Ovary (tissue), 9 donors: ENCODE results near the gene TRMT2A. TPM values are rescaled to one million over a fixed set of nuclear protein-coding genes. Genes with fewer than 3 reads are reported as not detected.

ENCODE experiments used
- DNase-seq, 5 donors: peaks; one replicate each; pipeline ENCODE4 v3.0.0-alpha.2; 2019 to 2020
- H3K27ac ChIP-seq, 2 donors: fragments of 200-600 bp; one replicate each; pipeline versions ENCODE4 v1.5.1 to v1.8.0; 2019 to 2022
- H3K27me3 ChIP-seq: fragments of 200-600 bp; one replicate; pipeline ENCODE4 v1.8.0; 2022
- H3K36me3 ChIP-seq: fragments of 200-600 bp; sonication (generic); one replicate; pipeline ENCODE4 v1.5.1; 2019
- H3K4me1 ChIP-seq: one replicate; pipeline ENCODE4 v1.8.1; 2013; ENCODE audit warnings: mild to moderate bottlenecking, moderate library complexity; ENCODE audit not compliant: insufficient read depth
- H3K4me3 ChIP-seq: fragments of 200-600 bp; sonication (generic); one replicate; pipeline ENCODE4 v1.5.1; 2017
- H3K9me3 ChIP-seq, 2 donors: fragments of 200-600 bp in 1 of 2; sonication (generic) in 1 of 2; one replicate each; pipeline versions ENCODE4 v1.5.1 to v1.8.1; 2013 to 2019; ENCODE audit warnings: mild to moderate bottlenecking in 1 of 2, moderate library complexity in 1 of 2
- CTCF ChIP-seq, 3 donors: fragments of 450-650 bp in 2 of 3; fragments of 200-600 bp in 1 of 3; IDR thresholded peaks; one replicate each; pipeline versions ENCODE4 v1.5.1 to v1.8.0; 2016 to 2022; ENCODE audit warnings: antibody characterized with exemption in 3 of 3, mild to moderate bottlenecking in 1 of 3
- EP300 ChIP-seq: sonication (generic); formaldehyde crosslinking; IDR thresholded peaks from one replicate; pipeline ENCODE4 v1.6.1; 2017; ENCODE audit warnings: antibody characterized with exemption
- POLR2A ChIP-seq: fragments of 450-650 bp; IDR thresholded peaks from one replicate; pipeline ENCODE4 v1.6.1; 2017; ENCODE audit warnings: antibody characterized with exemption, mild to moderate bottlenecking, moderate library complexity
- whole genome bisulfite sequencing, 3 donors: extraction: QIAGEN DNeasy Blood & Tissue Kit in 1 of 3; methylation state at CpG; one replicate each; pipeline versions ENCODE4 v1.1.5 to v1.1.7; 2013 to 2017; 5-methylcytosine and 5-hydroxymethylcytosine counted together
- intact Hi-C, 4 donors: fragments of 100-400 bp; cut with DNase I; formaldehyde crosslinking; loops; one replicate each; pipeline versions ENCODE4 v1.11.0 to v1.15.1; 2022 to 2023
- polyA plus RNA-seq, 2 donors: library from polyadenylated mRNA; stranded (reverse); fragments of 200-250 nt in 1 of 2; fragments of 350-450 nt in 1 of 2; fragmentation: Illumina TruSeq in 1 of 2; extraction: RNeasy Lipid Tissue Mini Kit (QIAGEN cat#74804) in 1 of 2; gene quantifications; one replicate each; pipeline ENCODE4 v1.2.3, GENCODE V29; 2013 to 2014
- total RNA-seq, 7 donors: library from RNA; depleted of rRNA in 2 of 7; stranded (reverse); fragments of >200 nt in 2 of 7; fragmentation: NEBNext Ultra II Directional in 3 of 7; extraction: Animal tissue kit (Norgen Biotek cat#: 25700) in 3 of 7; gene quantifications; one replicate each; pipeline versions ENCODE4 v1.1.0 to v1.2.4, GENCODE V29; 2016 to 2023
- donor health status: DM: no; HTN: no; CAD: no; lungs with moderate emphysema.
- donor health status: DM: no; HTN: no; CAD: no.
- donor health status: Bipolar disorder and iron deficiency.
- donor health status: DM: yes; HTN: yes; CAD: no.
- donor health status: DM: no; HTN: no; CAD: no.
- donor health status: DM: yes; HTN: yes; CAD: no.

Gene TRMT2A
- total and polyA plus RNA-seq, 9 donors = 2.8 to 59.7 (median 44.6) TPM

GRCh38 chr22:20080776-20081654 lies 36.0 kb downstream of the TRMT2A start:
- H3K9me3 ChIP-seq = no peaks in the 10 kb centered on the region
- H3K27me3 ChIP-seq = no peaks in the 10 kb centered on the region
- WGBS, 3 donors = 2 to 5% (median 3%) methylated on average over 27 of the region's 27 CpGs
- H3K4me3 ChIP-seq = peak overlapping the region; percentile 62
- TF ChIP-seq EP300 (no peak), CTCF (IDR thresholded peaks at IDR 0.05) (no peak), POLR2A (no peak)
- intact Hi-C loops = no loop called here
- H3K27ac ChIP-seq = peak overlapping the region; percentile 73 to 83
- DNase-seq = peak in 2 of 5 donors; percentile 54 to 56
- H3K36me3 ChIP-seq = no peaks in the 10 kb centered on the region
- peaks cover 22% of the 10 kb centered on the region for H3K4me1 ChIP-seq

DNA sequence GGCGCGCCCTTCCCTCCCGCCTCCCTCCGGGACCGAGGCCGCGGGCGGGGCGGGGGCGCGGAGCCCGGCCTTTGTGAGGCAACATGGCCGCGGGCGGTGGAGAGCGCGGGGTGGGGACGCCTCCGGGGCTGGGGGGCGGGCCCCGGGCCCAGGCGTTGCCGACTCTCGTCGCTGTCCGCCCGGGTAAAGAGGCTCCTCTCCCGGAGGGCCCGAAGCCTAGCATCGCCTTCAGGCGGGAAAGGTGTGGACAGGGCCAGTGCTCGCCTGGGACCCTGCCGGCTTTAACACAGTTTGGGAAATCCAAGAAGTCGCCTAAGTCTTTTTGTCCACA lies 36.6 kb downstream of the TRMT2A start:
- WGBS, 3 donors = 0 to 1% (median 1%) methylated on average over 22 to 34 of the region's 34 CpGs
- Histone ChIP-seq H3K9me3 (no peaks in the 10 kb centered on the region), H3K4me1 (peaks cover 22% of the 10 kb centered on the region), H3K36me3 (no peaks in the 10 kb centered on the region), H3K27me3 (no peaks in the 10 kb centered on the region), H3K27ac (peak overlapping the region; percentile 73 to 83), H3K4me3 (peak overlapping the region; percentile 62)
- TF ChIP-seq POLR2A = no peak
- no peak for TF ChIP-seq EP300
- no peak for TF ChIP-seq CTCF (IDR thresholded peaks at IDR 0.05)
- peak; percentile 57 to 74 (median 66) for DNase-seq
- intact Hi-C loops = no loop called here

DNA sequence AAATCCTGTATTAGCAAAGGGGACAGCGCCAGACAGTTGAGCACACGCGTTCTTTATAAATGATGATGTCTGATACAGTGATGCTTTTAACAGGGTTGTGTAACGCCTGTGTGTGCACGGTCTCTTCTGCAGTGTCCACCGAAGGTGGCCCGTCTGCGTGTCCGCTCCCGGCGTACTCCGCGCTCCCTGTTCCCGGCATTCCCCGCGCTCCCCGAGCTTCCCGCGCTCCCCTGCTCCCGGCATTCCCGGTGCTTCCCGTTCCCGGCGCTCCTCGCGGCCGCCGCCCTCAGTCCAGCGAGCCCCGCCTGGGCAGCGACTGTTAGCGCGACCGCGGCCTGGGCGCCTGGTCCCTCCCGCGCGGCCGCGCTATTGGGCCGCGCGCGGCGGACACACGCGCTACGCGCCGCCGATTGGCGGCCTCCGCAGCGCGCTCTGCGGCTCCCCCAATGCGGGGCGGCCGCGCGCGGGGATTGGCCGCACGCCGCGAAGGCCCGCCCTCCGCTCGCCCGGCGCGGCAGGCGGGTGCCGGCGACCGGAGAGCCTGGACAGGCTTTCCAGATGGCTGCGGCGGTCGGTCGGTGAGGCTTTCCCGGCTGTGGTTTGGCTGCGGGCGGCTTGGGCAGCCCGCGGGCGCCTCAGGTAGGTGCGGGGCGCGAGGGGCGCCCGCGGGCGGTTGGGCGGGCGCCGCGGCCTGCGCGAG lies 37.1 kb downstream of the TRMT2A start, which contains the start of gene DGCR8:
Gene DGCR8, plus strand, starts transcription at position 497 of the 700 bp plus-strand sequence. CDS start 5,723 bp downstream, outside the sequence.
- 0 to 1% (median 0%) methylated on average over 29 to 100 of the region's 100 CpGs for WGBS, 3 donors
- intact Hi-C loops = no loop called here
- peaks cover 20% of the 10 kb centered on the region for H3K4me1 ChIP-seq
- H3K36me3 ChIP-seq = no peaks in the 10 kb centered on the region
- no peaks in the 10 kb centered on the region for H3K9me3 ChIP-seq
- H3K4me3 ChIP-seq = peak within 1 kb of the TSS; percentile 62
- peak within 1 kb of the TSS; percentile 73 to 83 for H3K27ac ChIP-seq
- DNase-seq = peak; percentile 93 to 96 (median 94)
- peak; percentile 36 for TF ChIP-seq POLR2A
- no peak for TF ChIP-seq CTCF (IDR thresholded peaks at IDR 0.05)
- no peaks in the 10 kb centered on the region for H3K27me3 ChIP-seq

DNA sequence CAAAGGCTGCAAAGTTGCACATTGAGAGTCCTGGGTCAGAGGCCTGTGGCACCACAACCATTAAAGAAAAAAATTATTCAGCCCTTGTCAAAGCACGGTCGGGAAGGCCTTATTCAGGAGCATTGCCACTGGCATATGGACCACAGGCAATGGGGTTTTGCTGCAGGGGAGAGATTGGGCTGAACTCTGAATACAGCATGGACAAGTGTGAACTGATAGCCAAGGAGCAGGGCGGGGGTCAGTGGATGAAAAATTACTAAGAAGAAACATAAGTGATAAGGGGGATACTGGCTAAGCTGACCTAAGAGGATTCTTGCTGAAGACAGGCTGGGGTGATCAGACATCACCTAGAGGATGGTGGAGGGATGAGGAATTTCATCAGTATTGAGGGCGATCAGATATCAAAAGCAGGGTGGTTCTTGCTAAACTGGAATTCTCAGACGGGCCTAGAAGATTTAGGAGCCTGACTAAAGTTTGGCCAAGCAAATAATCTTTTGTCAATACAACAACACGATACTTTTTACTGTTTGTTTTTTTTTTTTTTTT lies 40.3 kb downstream of the TRMT2A start:
- intact Hi-C loops = no loop called here
- no peak for TF ChIP-seq EP300
- TF ChIP-seq POLR2A = no peak
- no peak for TF ChIP-seq CTCF (IDR thresholded peaks at IDR 0.05)
- WGBS, 3 donors = 59 to 75% (median 62%) methylated on average over 6 of the region's 6 CpGs
- H3K4me1 ChIP-seq = peaks cover 7% of the 10 kb centered on the region
- no peak for DNase-seq
- H3K9me3 ChIP-seq = no peaks in the 10 kb centered on the region
- no peaks in the 10 kb centered on the region for H3K27me3 ChIP-seq
- no peak overlapping the region for H3K4me3 ChIP-seq
- H3K27ac ChIP-seq = no peak overlapping the region
- no peaks in the 10 kb centered on the region for H3K36me3 ChIP-seq
